Anterior cingulate cortex (tissue), 58 donors: ENCODE results near the gene ST8SIA2.
"Not testable (repeated sequence)": the region's sequence is repeated elsewhere in the genome, so short reads cannot be mapped to it uniquely, and the experiment has no call there.

Experiments
- DNase-seq, 58 donors: peaks; one replicate each; lab custom pipeline; 2025; lab: John Stamatoyannopoulos, UW

ST8SIA2 gene

DNA sequence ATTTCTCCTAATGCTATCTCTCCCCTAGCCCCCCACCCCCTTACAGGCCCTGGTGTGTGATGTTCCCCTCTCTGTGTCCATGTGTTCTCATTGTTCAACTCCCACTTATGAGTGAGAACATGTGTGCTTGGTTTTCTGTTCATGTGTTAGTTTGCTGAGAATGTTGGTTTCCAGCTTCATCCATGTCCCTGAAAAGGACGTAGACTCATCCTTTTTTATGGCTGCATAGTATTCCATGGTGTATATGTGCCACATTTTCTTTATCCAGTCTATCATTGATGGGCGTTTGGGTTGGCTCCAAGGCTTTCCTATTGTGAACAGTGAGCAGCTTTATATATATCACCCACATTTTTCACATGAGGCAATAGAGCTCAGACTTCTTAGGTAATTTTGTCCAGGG, 86.0 kb downstream of the ST8SIA2 start:
- not testable (repeated sequence) for DNase-seq

DNA sequence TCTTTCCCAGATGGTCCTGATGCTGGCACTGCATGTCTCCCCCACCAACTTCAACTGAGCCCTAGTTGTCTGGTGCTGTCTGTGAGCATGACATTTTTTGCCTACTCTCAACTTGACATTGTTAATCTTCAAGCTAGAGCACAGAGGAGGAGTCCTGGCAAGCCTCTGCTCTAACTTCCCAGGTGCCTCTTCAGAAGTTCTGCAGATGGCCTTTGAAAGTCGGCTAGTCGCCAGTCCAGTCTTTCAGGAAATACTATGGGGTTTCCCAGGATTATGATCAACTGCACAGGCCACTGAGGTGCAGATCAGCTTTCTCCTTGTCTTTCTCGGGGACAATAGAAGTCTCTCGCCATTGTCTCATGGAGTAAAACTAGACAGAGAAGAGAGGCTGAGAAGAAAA, 86.7 kb downstream of the ST8SIA2 start:
- DNase-seq = no peak

DNA sequence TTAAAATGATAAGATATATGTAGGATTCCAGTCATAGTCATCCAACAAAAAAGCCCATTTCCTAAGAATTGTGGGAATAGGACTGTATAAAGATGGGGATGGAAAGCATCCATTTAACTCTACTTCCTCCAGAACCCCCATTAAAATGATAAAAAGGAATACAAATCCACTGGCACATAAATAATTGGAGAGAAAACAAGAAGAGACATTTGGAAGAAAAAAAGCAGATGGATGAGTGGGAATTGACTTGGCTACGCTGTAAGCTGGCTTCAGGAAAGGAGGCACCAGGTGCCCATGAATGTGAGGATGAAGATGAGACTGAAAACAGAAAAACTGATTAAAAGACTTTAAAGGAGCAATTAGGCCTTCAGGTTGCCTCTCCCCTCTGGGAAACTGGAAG, 91.8 kb downstream of the ST8SIA2 start:
- no peak for DNase-seq

DNA sequence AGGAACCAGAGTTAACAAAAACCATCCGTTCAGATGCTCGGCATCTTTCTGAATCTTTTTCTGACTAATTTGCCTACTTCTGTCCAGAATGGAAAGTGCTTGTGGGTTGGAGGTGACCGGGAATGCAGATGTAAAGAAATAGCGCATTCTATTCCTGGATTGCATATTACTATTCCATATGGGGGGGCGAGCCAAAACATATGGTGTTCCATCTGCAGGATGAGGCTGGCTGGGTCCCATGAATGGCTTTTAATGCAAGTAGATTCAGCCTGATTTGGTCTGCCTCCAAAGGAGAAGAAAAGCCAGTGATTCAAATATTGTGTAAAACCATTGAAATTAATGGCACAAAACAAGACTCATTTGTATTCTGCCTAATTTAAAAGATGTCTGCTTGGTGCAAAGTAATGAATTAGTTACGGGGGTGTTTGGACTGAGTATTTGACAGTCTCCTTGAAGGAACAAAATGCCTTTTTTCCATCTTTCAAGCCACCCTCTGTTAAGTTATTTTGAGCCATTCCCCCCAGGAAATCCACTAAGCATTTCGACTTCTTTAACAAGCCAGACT, 99.0 kb downstream of the ST8SIA2 start:
- peak in 37 of 58 donors; percentile 3 to 83 (median 43) for DNase-seq

DNA sequence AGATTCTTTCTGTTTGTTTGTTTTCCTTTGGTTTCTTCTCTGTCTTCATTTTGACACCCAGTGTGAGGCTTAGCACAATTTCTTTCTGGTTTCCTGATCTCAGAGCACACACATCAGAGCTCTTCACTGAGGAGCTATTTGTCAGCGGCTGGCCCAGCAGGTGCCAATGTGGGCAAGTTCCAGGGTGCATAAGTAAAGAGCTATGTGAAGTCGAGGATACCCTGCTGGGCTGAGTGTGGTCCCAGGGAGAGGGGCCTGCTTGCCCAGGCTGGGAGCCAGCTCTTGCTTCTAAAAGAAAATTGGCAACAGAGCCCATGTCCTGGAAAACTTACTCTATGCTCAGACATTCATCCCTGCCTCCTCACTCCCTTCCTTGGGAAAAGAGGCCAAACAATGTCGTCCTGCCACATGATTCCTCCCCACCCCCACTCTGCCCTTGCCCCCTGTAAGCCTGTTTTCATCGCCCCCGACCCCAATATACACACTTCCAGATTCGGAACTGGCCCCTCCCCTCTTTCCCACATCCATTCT, 101.2 kb downstream of the ST8SIA2 start:
- peak in 5 of 58 donors; percentile 5 to 18 (median 13) for DNase-seq

DNA sequence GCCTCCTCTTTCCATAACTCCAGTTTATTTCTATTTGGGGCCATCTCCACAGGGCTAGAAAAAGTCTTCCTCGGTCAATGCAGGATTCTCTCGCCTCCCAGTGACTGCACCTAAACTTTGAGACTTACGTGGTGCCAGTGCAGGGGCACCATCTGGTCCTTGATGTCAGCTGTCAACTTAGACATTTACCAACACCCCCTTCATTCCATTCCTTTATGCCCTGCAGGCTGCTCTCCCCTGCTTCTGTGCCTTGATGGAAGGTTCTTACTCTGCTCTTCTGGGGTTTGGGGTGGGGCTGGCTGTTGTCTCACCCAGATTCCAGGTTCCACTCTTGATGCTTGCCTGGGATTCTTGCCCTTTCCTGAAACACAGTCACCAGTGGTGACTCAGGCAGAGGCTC, 101.8 kb downstream of the ST8SIA2 start:
- no peak for DNase-seq

DNA sequence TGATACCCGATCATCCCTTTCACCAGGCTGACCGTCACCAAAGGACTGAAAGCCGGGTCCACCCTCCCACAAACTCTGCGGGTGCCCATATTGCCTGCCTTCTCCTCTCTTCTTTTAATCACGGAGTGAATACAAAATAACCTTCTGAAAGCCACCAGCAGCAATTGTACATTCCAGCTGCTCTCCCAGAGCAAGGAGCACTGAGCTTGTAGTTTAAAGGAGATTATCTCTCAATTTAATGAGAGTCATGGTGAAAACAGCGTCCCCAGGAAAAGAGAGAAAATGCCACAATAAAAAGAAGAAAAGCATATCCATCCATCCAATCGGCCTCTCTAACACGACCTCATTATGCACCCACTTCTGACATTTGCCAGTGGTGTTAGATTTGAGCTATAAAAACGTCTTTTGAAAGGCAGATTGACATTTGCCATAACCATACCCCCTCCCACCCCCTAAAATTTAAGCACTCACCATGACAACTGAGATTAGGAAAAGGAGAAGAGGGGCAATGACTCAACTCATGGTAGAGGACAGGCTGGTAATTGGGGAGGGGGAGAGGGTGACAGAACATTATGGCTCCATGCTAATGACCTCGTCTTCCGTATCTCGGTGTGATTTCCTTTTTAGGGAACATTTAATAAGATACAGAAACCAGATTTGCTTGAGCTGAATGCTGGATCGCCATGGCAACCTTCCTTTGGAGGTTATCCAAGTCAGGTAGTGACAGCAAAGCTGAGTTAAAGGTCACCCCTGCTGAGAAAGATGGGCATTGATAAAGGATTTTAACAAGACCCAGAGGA, 106.2 kb downstream of the ST8SIA2 start:
- DNase-seq = no peak

DNA sequence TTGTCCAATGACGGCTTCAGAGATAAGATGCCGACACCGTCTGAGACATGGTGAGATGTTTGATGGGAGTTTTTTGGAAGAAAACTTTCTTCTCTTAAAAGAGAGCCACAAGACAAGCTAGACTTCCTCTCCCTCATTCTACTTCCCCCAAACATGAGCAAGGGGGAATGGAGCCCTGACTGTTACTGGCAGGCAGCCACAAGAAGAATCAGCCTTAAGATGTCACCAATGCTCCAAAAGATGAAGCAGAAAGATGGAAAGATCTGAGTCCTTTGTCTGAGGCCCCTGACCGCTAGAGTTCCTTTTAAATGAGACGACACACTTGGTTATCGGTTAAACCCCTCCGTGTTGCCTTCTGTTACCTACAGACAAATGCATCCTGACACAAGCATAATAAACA, 108.7 kb downstream of the ST8SIA2 start:
- no peak for DNase-seq

DNA sequence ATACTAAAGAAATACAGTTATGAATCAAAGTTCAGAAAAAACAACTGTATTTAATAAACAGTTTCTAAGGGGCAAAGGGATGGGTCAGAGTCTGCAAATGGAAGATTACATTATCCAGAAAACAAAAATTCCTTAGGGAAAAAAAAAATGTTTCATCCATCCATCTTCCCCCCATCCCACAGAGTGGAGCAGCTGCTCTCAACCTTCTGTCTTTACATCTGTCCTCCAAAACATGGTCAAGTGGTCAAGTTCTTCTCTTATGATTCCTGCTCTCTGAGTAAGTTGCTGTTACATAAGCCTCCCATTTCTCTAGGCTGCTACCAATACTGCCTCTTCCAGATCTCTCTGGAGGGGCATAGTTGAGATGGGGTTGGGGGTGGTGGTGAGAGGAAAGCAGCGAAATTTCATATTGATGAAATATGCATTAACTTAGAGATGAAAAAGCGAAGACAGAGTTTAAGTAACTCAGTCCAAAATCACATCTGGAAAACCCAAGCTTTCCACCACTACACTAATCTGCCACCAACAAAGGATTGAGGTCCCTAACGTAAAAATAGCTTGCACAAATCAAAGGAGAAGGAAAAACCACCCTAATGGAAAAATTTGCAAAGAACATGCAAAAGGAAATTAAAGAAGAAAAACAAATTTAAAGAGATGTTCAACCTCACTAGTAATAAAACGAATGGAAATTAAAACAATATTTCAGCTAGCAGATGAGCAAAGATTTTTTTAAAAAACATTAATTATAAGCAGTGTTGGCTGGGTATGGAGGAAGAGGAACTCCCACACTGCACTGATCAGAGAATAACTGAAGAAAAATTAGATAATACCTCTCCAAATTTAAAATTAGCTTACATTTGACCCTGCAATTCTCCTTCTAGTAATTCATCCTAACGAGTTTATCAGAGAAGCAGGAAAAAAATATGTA, 109.5 kb downstream of the ST8SIA2 start:
- no peak for DNase-seq

DNA sequence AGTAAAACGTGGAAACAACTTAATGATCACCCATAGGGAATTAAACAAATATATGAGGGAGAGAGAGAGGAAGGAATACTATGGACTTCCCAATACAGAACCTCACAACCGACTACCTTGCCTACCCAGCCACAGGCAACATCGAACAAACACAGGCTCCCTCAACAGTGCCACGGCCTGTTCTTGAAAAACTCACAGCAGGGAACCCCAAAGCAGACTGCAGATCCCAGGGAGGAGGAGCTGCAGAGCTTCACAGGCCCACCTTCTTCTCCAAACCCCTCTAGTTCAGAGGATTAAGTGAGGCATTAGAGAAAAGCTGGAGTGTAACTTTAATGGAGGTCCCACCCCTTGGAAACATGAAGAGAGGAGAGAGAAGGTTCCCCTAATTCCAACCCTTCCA, 110.2 kb downstream of the ST8SIA2 start:
- DNase-seq = no peak

DNA sequence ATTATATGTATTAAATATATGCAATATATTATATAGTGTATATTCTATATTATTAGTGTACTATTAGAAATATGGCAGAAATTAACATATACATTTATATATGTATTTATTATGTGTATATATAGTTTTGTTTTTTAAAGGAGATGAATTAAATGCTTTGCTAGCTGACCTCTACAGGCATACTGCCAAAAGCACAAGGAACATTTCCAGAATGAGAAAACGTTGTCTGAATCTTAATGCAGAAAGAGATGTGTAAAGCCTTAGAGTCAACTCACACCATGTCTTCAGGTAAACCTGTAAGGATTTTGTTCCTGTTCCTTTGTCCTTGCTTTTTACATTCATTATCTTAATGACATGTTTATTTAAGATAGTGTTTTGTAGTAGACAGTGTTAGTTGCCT, 111.9 kb downstream of the ST8SIA2 start:
- no peak for DNase-seq

DNA sequence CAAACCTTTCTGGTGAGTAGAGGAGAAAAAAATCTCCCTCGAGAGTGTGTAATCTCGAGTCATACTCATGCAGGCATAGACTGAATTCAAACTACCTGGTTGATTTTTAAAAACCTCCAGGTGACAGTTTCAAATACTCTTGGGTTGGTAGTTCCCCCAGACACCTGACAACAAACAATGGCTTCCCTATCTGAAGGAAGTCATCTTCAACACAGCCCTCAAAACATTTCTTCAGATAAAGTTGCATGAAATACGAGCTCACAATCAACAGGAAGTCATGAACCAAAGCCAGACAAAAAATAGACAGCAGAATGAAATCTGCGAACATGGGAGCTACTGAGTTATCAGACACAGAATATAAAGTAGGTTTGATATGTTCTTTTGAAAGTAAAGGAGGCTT, 112.8 kb downstream of the ST8SIA2 start:
- no peak for DNase-seq

DNA sequence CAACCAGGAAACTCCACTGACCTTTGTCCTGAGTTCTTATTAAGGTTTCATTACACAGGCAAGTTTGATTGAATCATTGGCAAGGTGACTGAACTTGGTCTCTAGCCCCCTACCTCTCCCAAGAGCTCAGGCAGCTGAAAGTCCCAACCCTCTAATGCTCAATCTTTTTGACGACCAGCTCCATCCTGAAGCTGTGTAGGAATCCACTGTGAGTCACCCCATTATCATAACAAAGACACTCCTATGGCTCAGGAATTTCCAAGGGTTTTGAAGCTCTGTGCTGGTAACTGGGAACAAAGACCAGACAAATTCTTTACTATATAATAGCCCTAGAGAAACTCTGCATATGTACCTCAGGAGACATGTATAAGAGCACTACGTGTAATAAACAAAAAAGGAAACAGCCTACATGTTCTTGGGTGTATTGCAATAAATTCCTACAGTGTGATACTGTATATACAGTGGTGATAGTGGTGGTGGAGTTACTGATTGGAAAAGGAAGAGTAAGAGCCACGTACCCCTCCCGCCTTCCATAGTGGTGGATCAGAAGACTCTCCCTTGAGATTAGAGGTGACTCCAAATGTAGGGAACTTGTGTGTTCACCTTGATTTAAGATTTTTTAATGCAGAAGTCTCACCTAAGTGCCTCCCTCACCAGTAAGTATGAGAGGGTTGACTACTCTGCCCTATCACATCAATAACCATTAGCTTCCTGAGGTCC, 116.6 kb downstream of the ST8SIA2 start:
- no peak for DNase-seq
